Fibroblast of skin of left quadriceps (primary cell): ENCODE data around the gene TDRD9.

Experiments
- DNase-seq, 2 experiments: peaks; one replicate each; pipeline ENCODE4 v3.0.0-alpha.2; 2013; ENCODE audit warnings: low read depth in 2 of 2

The TDRD9 gene

GRCh38 chr14:103890821-103891666, 37.2 kb upstream of the TDRD9 start:
- DNase-seq = no peak

DNA sequence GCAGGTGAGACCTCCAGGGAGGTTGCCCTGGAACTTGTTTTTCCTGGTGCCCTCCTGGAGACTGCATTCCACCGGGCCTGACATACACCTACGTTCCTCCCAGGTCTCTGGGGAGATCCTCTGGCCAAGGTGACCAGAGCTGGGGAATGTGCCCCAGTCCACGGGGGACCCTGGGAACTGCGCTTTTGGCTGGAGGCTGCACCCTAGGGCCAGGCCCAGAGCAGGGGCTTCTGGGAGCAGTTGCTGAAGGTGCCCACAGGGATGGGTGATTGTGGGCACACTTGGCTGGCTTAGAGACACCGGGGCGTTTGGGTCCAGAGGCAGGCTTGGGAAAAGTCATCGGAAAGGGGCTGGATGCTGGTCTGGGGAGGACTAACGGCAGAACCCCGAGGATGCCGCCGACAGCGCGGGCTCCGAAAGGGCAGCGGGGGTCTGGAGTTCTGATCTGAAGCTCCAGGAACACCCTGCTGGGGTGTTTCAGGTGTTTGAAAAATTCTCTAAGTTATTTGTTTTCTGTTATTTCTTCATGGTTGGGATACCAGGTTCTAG, 36.5 kb upstream of the TDRD9 start:
- no peak for DNase-seq

DNA sequence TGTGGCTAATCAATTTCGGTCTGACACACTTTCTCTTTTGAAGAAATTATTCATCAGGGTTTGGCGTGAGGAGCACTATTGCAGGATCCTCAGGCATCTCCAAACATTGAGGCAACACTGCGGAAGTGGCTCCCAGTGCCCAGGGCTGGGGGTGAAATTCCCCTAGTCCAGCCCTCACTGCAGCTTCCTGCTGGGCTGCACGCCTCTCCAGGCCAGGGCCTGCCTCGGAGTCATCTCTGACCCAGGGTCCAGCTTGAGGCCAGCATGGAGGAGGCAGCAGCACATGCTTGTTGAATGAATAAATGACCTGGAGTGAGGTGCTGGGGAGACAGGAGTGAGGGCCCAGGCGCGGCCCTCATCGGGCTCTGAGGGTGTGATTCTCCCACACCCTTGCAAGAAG, 36.0 kb upstream of the TDRD9 start:
- DNase-seq = no peak

- no peak for DNase-seq
Observed at GRCh38 chr14:103894034-103894722, 34.1 kb upstream of the TDRD9 start.

GRCh38 chr14:103894723-103895059, 33.6 kb upstream of the TDRD9 start:
- DNase-seq = no peak

DNA sequence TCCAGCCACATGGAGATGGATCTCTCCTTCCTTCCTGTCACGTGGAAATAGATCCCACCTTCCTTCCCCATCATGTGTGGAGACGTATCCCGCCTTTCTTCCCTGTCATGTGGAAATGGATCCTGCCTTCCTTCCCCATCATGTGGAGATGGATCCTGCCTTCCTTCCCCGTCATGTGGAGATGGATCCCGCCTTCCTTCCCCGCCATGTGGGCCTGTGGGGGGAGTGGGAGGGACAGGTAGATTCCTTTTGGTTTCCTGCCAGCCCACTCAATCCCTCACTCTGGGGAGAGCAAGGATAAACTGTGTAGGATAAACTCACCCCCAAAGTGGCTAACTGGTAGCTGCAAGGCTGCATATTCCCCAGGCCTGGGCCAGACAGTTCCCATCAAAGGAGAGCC, 31.7 kb upstream of the TDRD9 start:
- DNase-seq = no peak

DNA sequence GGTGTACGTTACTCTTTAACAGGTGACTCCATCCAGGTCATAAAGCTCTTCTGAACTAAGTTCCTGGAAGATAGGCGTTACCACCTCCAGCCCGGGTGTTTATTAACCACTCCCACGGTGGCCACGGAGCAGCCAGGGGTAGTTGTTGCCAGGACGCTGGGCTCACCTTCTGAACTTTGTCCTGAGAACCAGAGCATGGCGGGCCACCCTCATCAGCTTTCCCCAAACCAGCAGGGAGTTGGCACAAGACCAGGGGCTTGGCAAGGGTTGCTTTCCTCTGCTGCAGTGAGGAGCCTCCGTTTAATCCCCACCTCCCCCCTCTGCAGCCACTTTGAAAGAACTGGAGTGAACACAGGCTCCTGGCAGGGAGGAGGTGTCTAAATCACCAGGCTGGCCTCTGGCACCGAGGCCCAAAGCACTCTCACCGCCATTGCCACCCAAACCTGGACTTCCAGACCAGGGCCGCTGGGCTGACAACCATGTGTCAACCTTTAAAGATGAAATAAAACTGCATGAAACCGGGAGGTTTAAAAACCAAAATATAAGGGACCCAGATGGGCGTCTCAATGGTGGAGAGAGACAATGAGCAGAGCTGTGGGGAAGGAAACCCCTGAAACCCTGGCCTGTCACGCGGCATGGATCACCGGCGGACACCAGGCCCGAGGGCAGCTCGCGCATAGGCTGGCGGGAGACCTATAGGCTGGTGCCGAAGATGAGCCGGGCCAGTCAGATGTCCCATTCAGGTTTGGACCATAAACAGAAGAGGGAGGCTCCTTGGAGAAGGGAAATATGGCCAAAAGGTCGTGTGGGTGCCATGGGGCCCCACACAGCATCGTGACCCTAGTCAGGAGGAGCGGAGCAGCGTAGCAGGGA, 30.9 kb upstream of the TDRD9 start:
- no peak for DNase-seq

DNA sequence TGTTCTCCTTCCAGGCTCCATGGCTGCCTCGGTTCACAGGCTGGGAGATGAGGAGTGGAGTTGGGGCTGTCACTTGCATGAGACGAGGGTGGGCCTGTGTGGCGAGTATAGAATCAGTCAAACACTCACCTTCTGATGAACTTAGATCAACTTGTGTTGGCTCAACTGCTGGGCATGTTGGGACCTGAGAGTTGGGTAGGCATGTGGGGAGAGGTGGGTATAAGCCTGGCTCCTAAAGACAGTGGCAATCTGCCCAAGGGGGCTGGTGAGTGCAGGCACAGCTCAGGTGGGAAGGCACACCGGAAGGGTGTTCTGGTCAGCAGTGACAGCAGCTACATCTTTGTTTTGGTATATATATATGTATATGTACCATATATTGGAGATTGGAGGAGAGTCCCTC, 30.1 kb upstream of the TDRD9 start:
- DNase-seq = no peak

DNA sequence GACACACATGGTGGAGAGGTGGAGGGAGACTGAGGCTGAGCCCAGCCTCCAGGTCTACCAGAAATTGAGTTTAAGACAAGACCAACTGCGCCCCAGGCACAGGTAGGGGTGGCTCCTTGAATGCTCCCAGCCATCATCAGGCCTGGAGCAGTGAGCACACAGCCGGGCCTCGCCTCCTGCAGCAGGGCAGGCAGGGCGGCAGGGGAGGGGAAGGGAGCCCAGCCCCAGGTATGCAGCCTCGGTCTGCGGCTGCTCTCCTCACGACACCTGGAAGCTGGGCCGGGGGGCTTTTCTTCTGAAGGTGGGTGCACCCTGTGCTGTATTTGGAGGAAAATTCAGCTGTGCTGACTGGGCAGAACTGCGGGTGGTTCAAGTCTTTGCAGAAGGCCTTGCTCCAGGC, 29.5 kb upstream of the TDRD9 start:
- no peak for DNase-seq

DNA sequence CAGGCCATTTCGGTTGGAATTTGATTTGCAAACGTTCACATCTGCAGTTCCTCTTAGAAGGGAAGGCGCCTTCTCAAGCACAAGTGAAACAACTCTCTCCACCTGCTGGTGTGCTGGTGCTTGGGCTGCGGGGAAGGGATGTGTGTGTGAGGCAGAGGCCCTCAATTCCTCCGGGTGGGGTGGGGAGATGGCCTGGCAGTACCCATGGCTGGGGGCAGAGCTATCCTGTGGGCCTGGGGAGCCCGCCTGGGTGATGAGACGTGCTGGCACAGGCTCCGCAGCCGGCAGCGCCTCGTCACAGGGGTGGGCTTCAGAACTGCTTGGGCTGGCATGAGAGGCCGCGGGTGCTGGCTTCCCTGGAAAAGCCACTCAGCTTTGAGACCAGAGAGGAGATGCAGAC, 28.9 kb upstream of the TDRD9 start:
- no peak for DNase-seq

- no peak for DNase-seq
Observed at GRCh38 chr14:103899833-103900232, 28.4 kb upstream of the TDRD9 start.

DNA sequence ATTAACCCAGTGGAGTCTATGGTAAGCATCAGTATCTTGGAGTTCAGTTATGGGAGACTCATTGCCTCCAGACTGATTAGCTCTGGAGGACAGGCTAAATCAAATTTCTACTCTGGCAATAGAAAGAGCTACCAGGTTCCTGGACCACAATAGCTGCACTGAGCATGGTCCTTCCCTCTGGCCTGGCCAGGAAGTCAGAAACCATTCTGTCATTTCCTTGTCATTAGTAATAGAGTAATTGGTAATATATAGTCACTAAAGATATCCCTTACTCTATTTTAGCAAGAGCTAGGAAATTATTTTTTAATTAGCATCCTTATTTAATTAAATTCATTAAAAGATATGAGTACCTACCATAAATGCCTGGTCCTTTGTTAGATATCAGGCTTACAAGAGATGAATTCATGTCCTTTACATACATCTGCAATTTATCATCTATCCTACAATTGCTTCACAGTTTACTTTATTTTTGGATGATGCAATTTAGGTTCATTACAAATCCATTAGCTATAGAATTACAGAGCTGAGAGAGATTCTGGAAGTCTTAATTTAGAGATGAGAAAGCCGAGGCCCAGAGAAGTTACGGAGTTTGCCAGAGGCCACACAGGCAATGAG, 23.7 kb upstream of the TDRD9 start:
- peak in 1 of 2 experiments; percentile 28 for DNase-seq

DNA sequence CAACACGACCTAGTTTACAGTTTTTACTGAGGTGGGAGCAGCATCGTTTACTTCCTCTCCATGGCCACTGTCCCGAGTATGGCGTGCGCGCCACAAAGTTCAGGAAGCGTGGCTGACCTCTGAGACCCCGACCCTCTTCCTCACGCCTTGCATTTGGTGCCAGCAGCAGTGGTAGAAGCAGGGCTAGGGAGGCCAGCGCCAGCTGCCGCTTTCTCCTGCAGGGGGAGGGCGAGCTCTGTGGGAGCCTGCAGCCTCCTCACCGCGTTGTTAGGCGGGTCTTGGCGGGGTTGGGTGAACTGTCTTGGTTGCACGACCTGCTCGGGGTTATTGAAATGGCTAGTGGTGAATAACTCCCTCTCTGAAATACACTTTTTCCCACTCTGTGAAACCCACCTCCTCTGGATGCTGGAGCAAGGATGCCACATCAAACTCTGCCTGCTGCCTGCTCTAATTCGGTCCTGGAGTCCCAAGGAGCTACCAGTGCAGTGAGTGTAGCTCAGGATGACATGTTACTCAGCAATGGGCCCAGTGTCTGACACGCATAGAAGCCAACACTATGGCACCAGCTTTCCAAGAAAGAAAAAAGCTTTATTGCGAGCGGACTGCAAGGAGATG, 22.3 kb upstream of the TDRD9 start:
- no peak for DNase-seq

DNA sequence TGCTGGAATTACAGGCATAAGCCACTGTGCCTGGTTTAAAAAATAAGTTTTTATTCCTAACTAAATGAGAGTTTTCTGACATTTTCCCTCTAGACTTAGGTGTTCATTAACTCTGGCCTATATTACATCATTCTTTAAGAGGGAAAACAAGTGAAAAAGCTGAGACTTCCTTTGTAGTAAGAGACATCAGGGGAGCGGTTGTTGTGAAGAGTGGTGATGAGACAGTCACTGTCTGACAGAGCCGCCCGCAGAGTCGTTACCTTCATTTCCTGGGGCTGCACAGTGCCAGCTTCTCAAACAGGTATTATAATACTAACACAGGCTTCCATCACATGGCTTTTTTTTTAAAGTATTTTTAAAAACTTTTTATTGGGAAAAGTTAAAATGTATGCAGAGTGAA, 19.7 kb upstream of the TDRD9 start:
- DNase-seq = no peak

GRCh38 chr14:103909531-103910261, 18.6 kb upstream of the TDRD9 start:
- DNase-seq = no peak

GRCh38 chr14:103910262-103910935, 17.9 kb upstream of the TDRD9 start:
- peak; percentile 31 for DNase-seq

DNA sequence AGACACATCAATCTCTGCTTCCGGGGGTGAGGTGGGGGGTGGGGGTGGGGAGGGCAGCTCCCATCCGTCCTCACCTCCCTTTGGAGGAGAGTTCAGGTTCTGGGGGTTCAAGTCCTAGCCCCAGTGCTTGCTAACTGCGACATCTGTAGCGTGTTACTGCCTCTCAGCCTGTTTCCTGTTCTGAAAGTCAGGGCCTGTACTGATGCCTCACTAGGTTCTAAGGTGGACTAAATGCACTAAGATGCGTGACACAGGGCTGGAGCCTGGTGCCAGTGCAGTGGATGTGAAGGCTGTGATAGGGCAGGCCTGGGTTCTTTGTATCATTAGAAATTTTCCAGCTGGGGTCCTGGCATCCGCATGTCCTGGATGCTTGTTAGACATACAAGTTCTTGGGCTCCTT, 17.3 kb upstream of the TDRD9 start:
- no peak for DNase-seq

- no peak for DNase-seq
Observed at GRCh38 chr14:103915616-103916015, 12.6 kb upstream of the TDRD9 start.

GRCh38 chr14:103916636-103917262, 11.5 kb upstream of the TDRD9 start:
- DNase-seq = no peak
